Bronchial epithelial cell (primary cell): Measurements from ENCODE around the gene CORO7. TPM values are rescaled to one million over a fixed set of nuclear protein-coding genes. Genes with fewer than 3 reads are reported as not detected.
A peak's percentile ranks its signal among the peaks of the same experiment; 100 is the strongest.

ENCODE experiments used
- DNase-seq: peaks from one replicate; pipeline ENCODE4 v3.0.0-alpha.2; 2010; ENCODE audit warnings: low read depth
- FAIRE-seq: peaks from 2 replicates; lab custom pipeline; 2011; peaks lifted over from hg19 to GRCh38; lab: Jason Lieb, UNC
- H3K27me3 ChIP-seq: 2 replicates; pipeline ENCODE4 v1.5.1; 2011; ENCODE audit warnings: low read length; ENCODE audit not compliant: control insufficient read depth, insufficient read depth
- H3K36me3 ChIP-seq: 2 replicates; pipeline ENCODE4 v1.5.1; 2011; ENCODE audit warnings: low read length; ENCODE audit not compliant: control insufficient read depth, insufficient read depth
- H3K4me3 ChIP-seq: 2 replicates; pipeline ENCODE4 v1.5.1; 2011; ENCODE audit warnings: mild to moderate bottlenecking, low read depth, low read length, control low read depth
- total RNA-seq: library from RNA; depleted of rRNA; stranded (reverse); fragments of >200 nt; gene quantifications from 2 replicates; pipeline ENCODE4 v1.2.1, GENCODE V29; 2014
- TF ChIP-seq, protein P1 (sequence below): IDR thresholded peaks from 2 replicates; pipeline ENCODE4 v1.5.1; 2011; ENCODE audit warnings: mild to moderate bottlenecking, moderate library complexity, low read length, control low read depth, inconsistent platforms; ENCODE audit not compliant: insufficient read depth, severe bottlenecking

The CORO7 gene
- total RNA-seq, 1 donor from 2014 or later = 7.6 TPM

DNA sequence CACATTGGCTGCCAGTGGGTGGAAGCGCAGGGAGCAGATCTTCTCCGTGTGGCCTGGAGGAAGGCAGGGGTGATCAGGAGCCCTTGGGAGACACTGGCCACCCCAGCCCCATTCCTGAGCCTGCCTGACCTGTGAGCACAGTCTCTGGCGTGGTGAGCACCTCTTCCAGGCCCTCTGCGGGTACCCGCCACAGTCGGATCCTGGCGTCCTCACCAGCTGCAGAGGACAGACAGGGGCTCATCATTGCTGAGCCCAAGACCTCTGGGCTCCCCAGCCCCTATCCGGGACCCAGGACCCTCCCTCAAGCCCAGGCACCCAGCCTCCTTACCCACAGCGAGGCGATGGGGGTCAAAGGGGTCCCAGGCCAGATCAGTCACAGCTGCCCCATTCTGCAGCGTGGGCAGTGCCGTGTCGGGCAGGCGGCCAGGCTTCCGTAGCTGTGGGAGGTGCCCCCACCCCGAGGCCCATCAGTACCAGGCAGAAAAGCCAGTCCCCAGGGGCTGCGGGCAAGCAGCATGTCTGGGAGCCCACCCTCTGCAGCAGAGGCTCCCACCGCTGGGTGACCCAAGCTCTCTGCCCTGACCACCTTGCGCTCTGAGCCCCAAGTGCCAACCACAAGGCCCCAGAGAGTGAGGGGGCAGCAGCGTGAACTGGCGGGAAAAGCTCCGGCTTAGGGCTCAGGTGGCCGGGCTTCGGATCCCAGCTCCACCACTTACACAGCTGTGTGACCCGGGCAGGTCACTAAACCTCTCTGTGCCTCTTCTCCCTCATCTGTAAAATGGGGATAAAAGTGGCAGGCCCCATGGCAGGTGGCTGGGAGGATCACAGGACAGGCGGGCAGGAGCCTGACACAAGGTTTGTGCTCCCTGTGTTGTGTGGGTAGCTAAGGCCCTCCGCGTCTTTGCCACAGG is 55.1 kb downstream of the CORO7 start:
- TF ChIP-seq, protein P1, sequence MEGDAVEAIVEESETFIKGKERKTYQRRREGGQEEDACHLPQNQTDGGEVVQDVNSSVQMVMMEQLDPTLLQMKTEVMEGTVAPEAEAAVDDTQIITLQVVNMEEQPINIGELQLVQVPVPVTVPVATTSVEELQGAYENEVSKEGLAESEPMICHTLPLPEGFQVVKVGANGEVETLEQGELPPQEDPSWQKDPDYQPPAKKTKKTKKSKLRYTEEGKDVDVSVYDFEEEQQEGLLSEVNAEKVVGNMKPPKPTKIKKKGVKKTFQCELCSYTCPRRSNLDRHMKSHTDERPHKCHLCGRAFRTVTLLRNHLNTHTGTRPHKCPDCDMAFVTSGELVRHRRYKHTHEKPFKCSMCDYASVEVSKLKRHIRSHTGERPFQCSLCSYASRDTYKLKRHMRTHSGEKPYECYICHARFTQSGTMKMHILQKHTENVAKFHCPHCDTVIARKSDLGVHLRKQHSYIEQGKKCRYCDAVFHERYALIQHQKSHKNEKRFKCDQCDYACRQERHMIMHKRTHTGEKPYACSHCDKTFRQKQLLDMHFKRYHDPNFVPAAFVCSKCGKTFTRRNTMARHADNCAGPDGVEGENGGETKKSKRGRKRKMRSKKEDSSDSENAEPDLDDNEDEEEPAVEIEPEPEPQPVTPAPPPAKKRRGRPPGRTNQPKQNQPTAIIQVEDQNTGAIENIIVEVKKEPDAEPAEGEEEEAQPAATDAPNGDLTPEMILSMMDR = no peak
- H3K36me3 ChIP-seq = peaks cover 12% of the 10 kb centered on the region
- DNase-seq (no peak), FAIRE-seq (no peak)
- H3K27me3 ChIP-seq = no peaks in the 10 kb centered on the region
- H3K4me3 ChIP-seq = no peak overlapping the region

DNA sequence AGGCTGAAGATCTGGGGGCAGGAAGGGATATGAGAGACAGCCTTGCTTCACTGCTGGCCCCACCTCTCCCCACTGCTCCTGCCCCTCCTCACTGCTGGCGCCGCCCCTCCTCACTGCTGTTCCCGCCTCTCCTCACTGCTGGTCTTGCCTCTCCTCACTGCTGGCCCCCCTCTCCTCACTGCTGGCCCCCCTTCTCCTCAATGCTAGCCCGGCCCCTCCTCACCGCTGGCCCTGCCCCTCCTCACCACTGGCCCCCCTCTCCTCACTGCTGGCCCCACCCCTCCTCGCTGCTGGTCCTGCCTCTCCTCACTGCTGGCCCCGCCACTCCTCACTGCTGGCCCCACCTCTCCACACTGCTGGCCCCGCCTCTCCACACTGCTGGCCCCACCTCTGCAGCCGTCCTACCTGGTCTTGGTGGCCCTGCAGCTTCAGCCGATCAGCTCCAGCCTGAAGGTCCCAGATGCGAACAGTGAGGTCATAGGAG is 55.8 kb downstream of the CORO7 start:
- TF ChIP-seq, protein P1 = no peak
- no peaks in the 10 kb centered on the region for H3K27me3 ChIP-seq
- FAIRE-seq = no peak
- H3K36me3 ChIP-seq = peaks cover 12% of the 10 kb centered on the region
- DNase-seq = no peak
- no peak overlapping the region for H3K4me3 ChIP-seq

DNA sequence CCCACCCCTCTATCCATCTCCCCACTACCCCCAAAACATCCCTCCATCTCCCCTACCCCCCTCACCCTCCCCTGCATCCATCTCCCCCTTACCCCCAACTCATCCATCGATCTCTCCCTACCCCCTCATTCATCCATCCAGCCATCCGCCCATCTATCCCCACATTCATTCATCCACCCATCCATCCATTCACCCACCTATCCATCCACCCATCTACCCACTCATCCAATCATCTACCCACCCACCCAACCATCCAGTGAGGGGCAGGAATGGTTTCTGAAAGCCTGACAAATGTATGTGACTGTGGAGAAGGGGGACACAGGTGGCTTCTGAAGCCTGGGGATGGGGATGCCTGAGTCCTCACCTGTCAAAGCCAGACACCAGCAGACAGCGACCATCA is 56.5 kb downstream of the CORO7 start:
- Histone ChIP-seq H3K4me3 (no peak overlapping the region), H3K27me3 (no peaks in the 10 kb centered on the region), H3K36me3 (peaks cover 10% of the 10 kb centered on the region)
- no peak for DNase-seq
- no peak for FAIRE-seq
- TF ChIP-seq, protein P1 = no peak

DNA sequence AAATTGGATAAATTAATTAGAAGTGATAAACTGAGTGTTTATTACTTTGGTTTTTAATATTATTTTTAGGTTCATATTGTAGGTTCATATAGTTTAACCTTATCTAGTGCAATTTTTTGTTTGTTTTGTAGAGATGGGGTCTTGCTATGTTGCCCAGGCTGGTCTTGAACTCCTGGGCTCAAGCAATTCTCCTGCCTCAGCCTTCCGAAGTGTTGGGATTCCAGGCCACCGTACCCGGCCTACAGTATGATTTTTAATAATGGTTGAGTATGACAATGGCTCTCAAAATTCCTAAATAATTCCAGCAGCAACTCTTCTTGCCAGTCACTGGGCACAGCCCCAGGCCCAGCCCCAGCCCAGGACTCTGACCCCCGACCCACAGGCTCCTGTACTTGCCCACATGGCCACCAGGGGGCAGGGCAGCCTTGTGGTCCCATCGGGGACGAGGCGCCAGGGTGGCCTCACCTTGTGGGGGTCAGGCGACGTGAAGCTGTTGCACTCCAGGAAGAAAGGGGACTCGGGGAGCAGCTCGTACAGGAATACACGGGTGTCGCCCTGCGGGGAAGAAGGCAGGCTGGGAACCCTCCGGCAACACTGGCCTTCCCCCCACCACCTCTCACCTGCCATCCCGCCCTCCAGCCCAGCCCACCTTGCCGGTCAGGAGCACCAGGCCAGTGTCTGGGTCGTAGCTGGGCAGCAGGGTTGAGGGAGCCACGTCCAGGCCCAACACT is 57.4 kb downstream of the CORO7 start:
- Histone ChIP-seq H3K4me3 (no peak overlapping the region), H3K36me3 (peaks cover 7% of the 10 kb centered on the region), H3K27me3 (no peaks in the 10 kb centered on the region)
- FAIRE-seq = no peak
- TF ChIP-seq, protein P1 = peak; percentile 85
- DNase-seq = no peak

DNA sequence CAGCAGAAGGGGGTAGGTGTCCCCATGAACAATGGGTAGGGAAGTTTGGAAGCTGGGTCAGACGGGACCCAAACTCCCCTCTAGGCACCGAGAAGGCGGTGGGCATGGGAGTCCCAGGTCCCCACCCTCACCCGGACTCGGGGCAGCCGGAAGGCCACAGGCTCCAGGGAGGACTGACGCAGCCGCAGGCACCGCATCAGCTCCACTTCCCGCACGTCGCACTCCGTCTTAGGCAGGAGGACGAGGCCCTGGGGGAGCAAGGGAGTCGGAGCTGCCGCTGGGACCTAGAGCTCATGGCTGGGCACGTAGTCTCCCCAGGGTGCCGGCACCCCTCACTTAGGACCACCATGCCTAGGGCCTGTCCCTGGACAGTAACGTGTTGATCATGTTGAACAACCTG is 58.2 kb downstream of the CORO7 start:
- Histone ChIP-seq H3K4me3 (no peak overlapping the region), H3K36me3 (peaks cover 7% of the 10 kb centered on the region), H3K27me3 (no peaks in the 10 kb centered on the region)
- TF ChIP-seq, protein P1 = no peak
- no peak for DNase-seq
- peak; percentile 7 for FAIRE-seq
